ENCODE data around the gene SYNM. TPM values are rescaled to one million over a fixed set of nuclear protein-coding genes. Genes with fewer than 3 reads are reported as not detected.

The SYNM gene
- total RNA-seq, 2 experiments from 2014 or later = 0.11 TPM

DNA sequence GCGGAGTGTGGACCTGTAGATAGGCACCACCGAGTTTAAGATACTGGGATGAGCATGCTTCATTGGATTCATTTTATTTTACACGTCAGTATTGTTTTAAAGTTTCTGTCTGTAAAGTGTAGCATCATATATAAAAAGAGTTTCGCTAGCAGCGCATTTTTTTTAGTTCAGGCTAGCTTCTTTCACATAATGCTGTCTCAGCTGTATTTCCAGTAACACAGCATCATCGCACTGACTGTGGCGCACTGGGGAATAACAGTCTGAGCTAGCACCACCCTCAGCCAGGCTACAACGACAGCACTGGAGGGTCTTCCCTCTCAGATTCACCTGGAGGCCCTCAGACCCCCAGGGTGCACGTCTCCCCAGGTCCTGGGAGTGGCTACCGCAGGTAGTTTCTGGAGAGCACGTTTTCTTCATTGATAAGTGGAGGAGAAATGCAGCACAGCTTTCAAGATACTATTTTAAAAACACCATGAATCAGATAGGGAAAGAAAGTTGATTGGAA is 29.5 kb downstream of the SYNM start:
- H3K27me3 Mint-ChIP-seq = no peaks in the 10 kb centered on the region
- ATAC-seq (ENCODE audit: poor library complexity) (no peak), DNase-seq (no peak)
- H3K4me1 Mint-ChIP-seq (ENCODE audit: low read depth) = no peaks in the 10 kb centered on the region
- no peak overlapping the region for H3K4me3 ChIP-seq (ENCODE audit: low read length)
- H3K9me3 Mint-ChIP-seq = no peaks in the 10 kb centered on the region
- H3K9me3 ChIP-seq (ENCODE audit: control insufficient read depth in 1 of 2, insufficient read depth in 1 of 2, low read length in 2 of 2) = no peaks in the 10 kb centered on the region
- no peak overlapping the region for H3K27ac ChIP-seq (ENCODE audit: low read depth in 1 of 2, low read length in 2 of 2)
- POLR2A ChIA-PET = no interaction called here
- no peak overlapping the region for H3K4me3 Mint-ChIP-seq
- no peak overlapping the region for H3K27ac Mint-ChIP-seq
- TF ChIP-seq, protein P1, sequence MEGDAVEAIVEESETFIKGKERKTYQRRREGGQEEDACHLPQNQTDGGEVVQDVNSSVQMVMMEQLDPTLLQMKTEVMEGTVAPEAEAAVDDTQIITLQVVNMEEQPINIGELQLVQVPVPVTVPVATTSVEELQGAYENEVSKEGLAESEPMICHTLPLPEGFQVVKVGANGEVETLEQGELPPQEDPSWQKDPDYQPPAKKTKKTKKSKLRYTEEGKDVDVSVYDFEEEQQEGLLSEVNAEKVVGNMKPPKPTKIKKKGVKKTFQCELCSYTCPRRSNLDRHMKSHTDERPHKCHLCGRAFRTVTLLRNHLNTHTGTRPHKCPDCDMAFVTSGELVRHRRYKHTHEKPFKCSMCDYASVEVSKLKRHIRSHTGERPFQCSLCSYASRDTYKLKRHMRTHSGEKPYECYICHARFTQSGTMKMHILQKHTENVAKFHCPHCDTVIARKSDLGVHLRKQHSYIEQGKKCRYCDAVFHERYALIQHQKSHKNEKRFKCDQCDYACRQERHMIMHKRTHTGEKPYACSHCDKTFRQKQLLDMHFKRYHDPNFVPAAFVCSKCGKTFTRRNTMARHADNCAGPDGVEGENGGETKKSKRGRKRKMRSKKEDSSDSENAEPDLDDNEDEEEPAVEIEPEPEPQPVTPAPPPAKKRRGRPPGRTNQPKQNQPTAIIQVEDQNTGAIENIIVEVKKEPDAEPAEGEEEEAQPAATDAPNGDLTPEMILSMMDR (IDR thresholded peaks at IDR 0.05) = no peak
- H3K36me3 ChIP-seq (ENCODE audit: insufficient read depth, low read length) = no peaks in the 10 kb centered on the region
- intact Hi-C loops (cut with DNase I, micrococcal nuclease) = no loop called here
- H3K36me3 Mint-ChIP-seq (ENCODE audit: low read depth) = no peaks in the 10 kb centered on the region
- CTCF ChIA-PET = interaction anchor here (1.8 kb wide), 1 partner anchor 10 kb away, joined by 4 read pairs; no protein-coding TSS in a partner anchor
- no peaks in the 10 kb centered on the region for H3K4me1 ChIP-seq (ENCODE audit: insufficient read depth, low read length)
- no peaks in the 10 kb centered on the region for H3K27me3 ChIP-seq (ENCODE audit: control insufficient read depth in 1 of 2, insufficient read depth in 2 of 2, low read length in 2 of 2)

DNA sequence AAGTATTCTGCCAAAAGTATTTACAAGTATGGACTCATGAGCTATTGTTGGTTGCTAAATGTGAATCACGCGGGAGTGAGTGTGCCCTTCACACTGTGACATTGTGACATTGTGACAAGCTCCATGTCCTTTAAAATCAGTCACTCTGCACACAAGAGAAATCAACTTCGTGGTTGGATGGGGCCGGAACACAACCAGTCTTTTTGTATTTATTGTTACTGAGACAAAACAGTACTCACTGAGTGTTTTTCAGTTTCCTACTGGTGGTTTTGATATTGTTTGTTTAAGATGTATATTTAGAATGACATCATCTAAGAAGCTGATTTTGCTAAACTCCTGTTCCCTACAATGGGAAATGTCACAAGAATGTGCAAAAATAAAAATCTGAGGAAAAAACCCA is 30.3 kb downstream of the SYNM start:
- ChIA-PET POLR2A (no interaction called here), CTCF (interaction anchor here (1.8 kb wide), 1 partner anchor 11 kb away, joined by 4 read pairs; no protein-coding TSS in a partner anchor)
- DNase-seq = no peak
- Histone ChIP-seq H3K27me3 (ENCODE audit: control insufficient read depth in 1 of 2, insufficient read depth in 2 of 2, low read length in 2 of 2) (no peaks in the 10 kb centered on the region), H3K27ac (ENCODE audit: low read depth in 1 of 2, low read length in 2 of 2) (no peak overlapping the region), H3K36me3 (ENCODE audit: insufficient read depth, low read length) (no peaks in the 10 kb centered on the region), H3K9me3 (ENCODE audit: control insufficient read depth in 1 of 2, insufficient read depth in 1 of 2, low read length in 2 of 2) (no peaks in the 10 kb centered on the region), H3K4me1 (ENCODE audit: insufficient read depth, low read length) (no peaks in the 10 kb centered on the region), H3K4me3 (ENCODE audit: low read length) (no peak overlapping the region)
- no peak for ATAC-seq (ENCODE audit: poor library complexity)
- Mint-ChIP-seq H3K27me3 (no peaks in the 10 kb centered on the region), H3K27ac (no peak overlapping the region), H3K4me1 (ENCODE audit: low read depth) (no peaks in the 10 kb centered on the region), H3K9me3 (no peaks in the 10 kb centered on the region), H3K4me3 (no peak overlapping the region), H3K36me3 (ENCODE audit: low read depth) (no peaks in the 10 kb centered on the region)
- TF ChIP-seq, protein P1 (IDR thresholded peaks at IDR 0.05) = no peak
- intact Hi-C loops (cut with DNase I, micrococcal nuclease) = no loop called here

DNA sequence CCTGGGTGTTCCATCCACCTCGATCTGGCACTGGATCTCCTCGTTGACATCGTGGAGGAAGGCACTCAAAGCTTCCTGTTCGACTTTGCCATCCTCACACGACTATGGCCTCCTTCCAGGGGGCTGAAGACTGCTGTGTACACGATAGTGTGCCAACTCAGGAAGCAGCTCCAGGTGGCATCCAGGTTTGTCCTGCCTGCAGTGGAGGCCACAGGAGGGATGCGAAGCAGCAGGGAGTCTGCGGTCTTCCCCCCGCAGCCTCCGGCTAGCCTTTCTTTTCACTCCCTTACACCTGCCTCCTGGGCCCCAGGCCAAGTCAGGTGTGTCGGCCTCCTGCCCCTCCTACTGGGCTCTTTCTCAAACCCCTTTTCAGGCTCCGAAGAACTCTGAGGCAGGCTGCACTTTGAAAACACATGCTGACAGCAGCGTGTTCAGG is 32.2 kb downstream of the SYNM start:
- ATAC-seq (ENCODE audit: poor library complexity) (no peak), DNase-seq (no peak)
- H3K4me3 Mint-ChIP-seq = no peak overlapping the region
- no peaks in the 10 kb centered on the region for H3K9me3 Mint-ChIP-seq
- TF ChIP-seq, protein P1 (IDR thresholded peaks at IDR 0.05) = no peak
- Histone ChIP-seq H3K27me3 (ENCODE audit: control insufficient read depth in 1 of 2, insufficient read depth in 2 of 2, low read length in 2 of 2) (no peaks in the 10 kb centered on the region), H3K36me3 (ENCODE audit: insufficient read depth, low read length) (no peaks in the 10 kb centered on the region), H3K4me1 (ENCODE audit: insufficient read depth, low read length) (no peaks in the 10 kb centered on the region), H3K9me3 (ENCODE audit: control insufficient read depth in 1 of 2, insufficient read depth in 1 of 2, low read length in 2 of 2) (no peaks in the 10 kb centered on the region), H3K27ac (ENCODE audit: low read depth in 1 of 2, low read length in 2 of 2) (no peak overlapping the region), H3K4me3 (ENCODE audit: low read length) (no peak overlapping the region)
- no peaks in the 10 kb centered on the region for H3K27me3 Mint-ChIP-seq
- intact Hi-C loops (cut with DNase I, micrococcal nuclease) = no loop called here
- H3K4me1 Mint-ChIP-seq (ENCODE audit: low read depth) = no peaks in the 10 kb centered on the region
- H3K27ac Mint-ChIP-seq = no peak overlapping the region
- no peaks in the 10 kb centered on the region for H3K36me3 Mint-ChIP-seq (ENCODE audit: low read depth)
- CTCF ChIA-PET = no interaction called here
- POLR2A ChIA-PET = no interaction called here
